Measurements from ENCODE around the gene PDE4B.

Gene PDE4B

DNA sequence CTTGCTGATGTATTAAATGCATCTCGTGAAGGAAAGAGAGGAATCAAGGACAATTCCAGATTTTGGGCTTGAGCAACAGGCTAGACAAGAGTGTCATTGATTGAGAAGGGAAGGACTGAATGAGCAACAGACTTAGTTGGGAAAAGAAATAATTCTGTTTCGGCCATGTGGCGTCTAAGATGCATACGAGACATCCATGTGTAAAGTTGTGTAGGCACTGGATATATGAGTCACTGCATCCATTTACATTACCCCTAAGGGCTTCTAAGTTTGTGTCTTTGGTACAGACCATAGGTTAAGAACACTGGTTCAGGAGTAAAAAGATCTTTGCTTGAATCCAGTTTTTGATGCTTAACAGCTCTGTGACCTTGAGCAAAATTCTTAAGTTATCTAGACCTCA, 434.3 kb downstream of the PDE4B start:
- Mint-ChIP-seq H3K9me3 (no peaks in the 10 kb centered on the region), H3K27ac (no peak overlapping the region), H3K27me3 (no peaks in the 10 kb centered on the region), H3K4me3 (no peak overlapping the region), H3K4me1 (ENCODE audit: low read depth) (no peaks in the 10 kb centered on the region), H3K36me3 (ENCODE audit: low read depth) (no peaks in the 10 kb centered on the region)
- intact Hi-C loops (cut with micrococcal nuclease) = no loop called here

DNA sequence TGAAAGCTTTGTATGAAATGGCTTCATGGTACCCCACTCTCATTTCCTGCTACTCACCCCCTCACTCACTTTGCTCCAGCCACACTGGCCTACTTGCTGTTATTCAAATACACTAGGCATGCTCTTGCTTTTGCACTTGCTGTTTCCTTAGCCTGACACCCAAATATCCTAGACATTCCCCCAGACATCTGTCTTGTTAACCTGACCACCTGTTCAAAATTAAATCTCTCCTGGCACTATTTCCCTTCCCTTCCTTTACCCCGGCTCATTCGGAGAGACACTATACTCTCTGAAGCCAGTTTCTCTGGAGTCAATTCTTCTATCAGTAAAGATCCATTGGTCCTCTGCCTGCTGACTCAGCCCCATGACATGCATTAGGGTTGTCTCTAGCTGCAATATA, 435.3 kb downstream of the PDE4B start:
- Mint-ChIP-seq H3K4me3 (no peak overlapping the region), H3K9me3 (no peaks in the 10 kb centered on the region), H3K27ac (no peak overlapping the region), H3K4me1 (ENCODE audit: low read depth) (no peaks in the 10 kb centered on the region), H3K36me3 (ENCODE audit: low read depth) (no peaks in the 10 kb centered on the region), H3K27me3 (no peaks in the 10 kb centered on the region)
- intact Hi-C loops (cut with micrococcal nuclease) = no loop called here

GRCh38 chr1:66231217-66231616, 438.5 kb downstream of the PDE4B start:
- Mint-ChIP-seq H3K4me1 (ENCODE audit: low read depth) (no peaks in the 10 kb centered on the region), H3K27ac (no peak overlapping the region), H3K4me3 (no peak overlapping the region), H3K9me3 (no peaks in the 10 kb centered on the region), H3K36me3 (ENCODE audit: low read depth) (no peaks in the 10 kb centered on the region), H3K27me3 (peaks cover 1% of the 10 kb centered on the region)
- intact Hi-C loops (cut with micrococcal nuclease) = no loop called here

DNA sequence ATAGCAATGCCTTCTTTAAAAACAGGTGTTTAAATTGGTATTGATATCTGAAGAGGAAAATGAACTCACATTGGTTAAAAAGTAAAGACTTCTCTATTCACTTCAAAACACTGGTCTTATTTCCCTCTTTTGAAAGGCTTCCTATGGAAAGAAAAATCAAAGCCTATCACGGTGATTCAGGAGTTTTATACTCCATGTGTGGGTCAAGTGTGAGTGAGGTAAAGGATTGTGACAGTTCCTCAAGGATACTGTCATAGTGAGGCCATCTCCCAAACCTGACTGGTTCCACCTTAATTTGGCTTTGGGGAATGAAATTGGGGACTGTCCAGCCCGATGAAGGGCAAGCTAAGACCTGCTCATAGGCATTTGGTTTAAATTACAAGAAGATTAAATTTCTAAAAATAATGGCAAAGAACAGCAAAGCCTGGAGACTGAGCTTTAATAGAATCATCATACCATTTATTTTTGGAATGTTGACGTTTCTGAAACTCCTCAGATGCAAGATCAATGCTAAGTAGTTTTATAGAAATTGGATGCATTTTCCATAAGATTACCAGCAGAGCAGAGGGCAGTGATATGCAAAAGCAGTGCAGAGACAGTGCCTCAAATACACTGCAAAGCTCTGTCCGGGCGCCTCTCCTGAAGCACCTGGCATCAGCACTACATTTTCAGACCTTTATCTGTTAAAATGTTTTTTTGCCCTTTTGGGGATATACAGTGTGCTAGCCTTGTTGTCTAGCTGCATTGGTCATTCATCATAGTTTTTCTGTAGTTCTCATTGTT, 439.2 kb downstream of the PDE4B start:
- Mint-ChIP-seq H3K4me1 (ENCODE audit: low read depth) (no peaks in the 10 kb centered on the region), H3K4me3 (no peak overlapping the region), H3K36me3 (ENCODE audit: low read depth) (no peaks in the 10 kb centered on the region)

DNA sequence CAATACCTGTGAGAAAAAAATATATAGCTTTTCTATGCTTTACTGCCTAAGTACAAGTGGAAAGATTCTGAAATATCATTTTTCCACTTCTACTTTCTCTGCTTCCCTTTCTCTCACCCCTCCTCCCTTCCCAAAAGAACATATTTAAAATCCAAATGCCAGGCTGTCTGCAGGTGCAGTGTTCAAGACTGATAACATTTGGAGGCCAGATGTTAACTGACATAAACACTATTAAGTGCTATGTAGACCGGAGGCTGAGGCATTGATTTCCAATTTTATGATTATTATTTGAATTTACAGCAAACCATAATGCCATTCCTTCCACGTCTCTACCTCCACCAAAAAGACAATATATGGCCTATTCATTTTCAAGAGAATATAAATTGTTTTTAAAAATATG, 444.3 kb downstream of the PDE4B start:
- Mint-ChIP-seq H3K27me3 (peaks cover 1% of the 10 kb centered on the region), H3K9me3 (no peaks in the 10 kb centered on the region), H3K36me3 (ENCODE audit: low read depth) (no peaks in the 10 kb centered on the region), H3K27ac (no peak overlapping the region), H3K4me3 (no peak overlapping the region), H3K4me1 (ENCODE audit: low read depth) (no peaks in the 10 kb centered on the region)
- intact Hi-C loops (cut with micrococcal nuclease) = no loop called here

More for the DNA sequence above, 439.2 kb downstream of the PDE4B start:
- peaks cover 1% of the 10 kb centered on the region for H3K27me3 Mint-ChIP-seq
- no peaks in the 10 kb centered on the region for H3K9me3 Mint-ChIP-seq
- no peak overlapping the region for H3K27ac Mint-ChIP-seq
- intact Hi-C loops (cut with micrococcal nuclease) = no loop called here

- intact Hi-C loops (cut with micrococcal nuclease) = no loop called here
- no peaks in the 10 kb centered on the region for H3K9me3 Mint-ChIP-seq
Measured at GRCh38 chr1:66237722-66238479, 445.2 kb downstream of the PDE4B start.

GRCh38 chr1:66239834-66240233, 447.1 kb downstream of the PDE4B start:
- Mint-ChIP-seq H3K4me3 (no peak overlapping the region), H3K27ac (no peak overlapping the region), H3K36me3 (ENCODE audit: low read depth) (no peaks in the 10 kb centered on the region), H3K4me1 (ENCODE audit: low read depth) (no peaks in the 10 kb centered on the region), H3K9me3 (no peaks in the 10 kb centered on the region), H3K27me3 (no peaks in the 10 kb centered on the region)
- intact Hi-C loops (cut with micrococcal nuclease) = no loop called here

More at GRCh38 chr1:66237722-66238479, 445.2 kb downstream of the PDE4B start:
- peaks cover 1% of the 10 kb centered on the region for H3K27me3 Mint-ChIP-seq
- H3K4me3 Mint-ChIP-seq = no peak overlapping the region
- no peaks in the 10 kb centered on the region for H3K36me3 Mint-ChIP-seq (ENCODE audit: low read depth)
- H3K27ac Mint-ChIP-seq = no peak overlapping the region
- H3K4me1 Mint-ChIP-seq (ENCODE audit: low read depth) = no peaks in the 10 kb centered on the region

GRCh38 chr1:66240491-66241484, 448.1 kb downstream of the PDE4B start:
- no peaks in the 10 kb centered on the region for H3K27me3 Mint-ChIP-seq
- no peaks in the 10 kb centered on the region for H3K36me3 Mint-ChIP-seq (ENCODE audit: low read depth)
- H3K27ac Mint-ChIP-seq = no peak overlapping the region
- intact Hi-C loops (cut with micrococcal nuclease) = no loop called here
- H3K4me1 Mint-ChIP-seq (ENCODE audit: low read depth) = no peaks in the 10 kb centered on the region
- H3K4me3 Mint-ChIP-seq = no peak overlapping the region
- H3K9me3 Mint-ChIP-seq = no peaks in the 10 kb centered on the region

GRCh38 chr1:66242646-66243547, 450.2 kb downstream of the PDE4B start:
- Mint-ChIP-seq H3K9me3 (no peaks in the 10 kb centered on the region), H3K27ac (no peak overlapping the region), H3K27me3 (no peaks in the 10 kb centered on the region), H3K4me1 (ENCODE audit: low read depth) (no peaks in the 10 kb centered on the region), H3K4me3 (no peak overlapping the region), H3K36me3 (ENCODE audit: low read depth) (no peaks in the 10 kb centered on the region)
- intact Hi-C loops (cut with micrococcal nuclease) = loop anchor here (1.0 kb wide), 1 partner anchor 284 kb away; no protein-coding TSS in a partner anchor

DNA sequence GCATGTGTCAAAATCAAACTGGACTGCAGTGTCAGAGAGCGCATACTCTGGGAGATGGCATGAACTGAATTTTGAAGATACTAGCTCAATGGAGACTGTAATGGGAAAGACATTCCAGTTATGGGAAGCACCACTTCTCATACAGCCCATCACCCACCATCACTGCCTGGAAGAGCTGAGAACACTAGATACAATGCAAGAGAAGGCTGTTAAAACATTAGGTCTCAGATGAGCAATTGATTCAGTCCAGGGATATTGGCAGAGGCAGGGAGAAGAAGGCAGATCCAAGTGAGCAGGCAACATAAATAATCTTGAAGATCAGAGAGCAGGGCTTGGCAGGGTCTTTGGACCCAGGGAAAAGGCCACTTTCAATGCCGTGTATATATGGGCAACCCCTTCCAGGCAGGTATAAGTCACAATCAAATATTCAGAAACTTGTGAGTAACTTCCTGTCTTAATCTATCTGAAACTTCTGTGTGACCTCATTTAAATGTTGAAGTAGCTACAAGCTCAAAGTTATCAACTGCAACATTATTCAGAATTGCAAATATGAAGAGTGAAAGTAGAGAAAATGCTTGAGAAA, 450.9 kb downstream of the PDE4B start:
- Mint-ChIP-seq H3K27me3 (no peaks in the 10 kb centered on the region), H3K4me3 (no peak overlapping the region), H3K36me3 (ENCODE audit: low read depth) (no peaks in the 10 kb centered on the region), H3K27ac (no peak overlapping the region), H3K9me3 (no peaks in the 10 kb centered on the region), H3K4me1 (ENCODE audit: low read depth) (no peaks in the 10 kb centered on the region)
- intact Hi-C loops (cut with micrococcal nuclease) = no loop called here

DNA sequence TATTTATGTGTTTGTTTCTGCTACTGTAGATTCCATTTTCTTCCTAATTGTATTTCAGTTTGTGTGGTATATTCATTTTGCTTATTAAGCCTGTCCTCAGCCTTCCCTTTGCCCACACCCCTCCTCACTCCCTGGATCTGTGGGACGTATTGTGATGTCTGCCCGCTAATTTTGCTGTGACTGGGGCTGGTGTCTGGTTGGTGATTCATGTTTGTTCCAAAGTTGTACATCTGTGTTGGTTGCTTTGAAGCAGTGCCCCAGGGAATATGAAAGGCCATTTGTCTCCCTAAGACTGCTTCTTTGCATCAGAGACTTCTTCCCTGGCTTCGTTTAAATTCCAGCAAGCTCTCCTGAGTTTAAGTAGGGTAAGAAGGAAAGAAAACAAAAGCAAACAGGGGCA, 451.7 kb downstream of the PDE4B start:
- H3K27ac Mint-ChIP-seq = no peak overlapping the region
- no peaks in the 10 kb centered on the region for H3K27me3 Mint-ChIP-seq
- intact Hi-C loops (cut with micrococcal nuclease) = no loop called here
- H3K4me1 Mint-ChIP-seq (ENCODE audit: low read depth) = no peaks in the 10 kb centered on the region
- H3K9me3 Mint-ChIP-seq = no peaks in the 10 kb centered on the region
- no peaks in the 10 kb centered on the region for H3K36me3 Mint-ChIP-seq (ENCODE audit: low read depth)
- H3K4me3 Mint-ChIP-seq = no peak overlapping the region

DNA sequence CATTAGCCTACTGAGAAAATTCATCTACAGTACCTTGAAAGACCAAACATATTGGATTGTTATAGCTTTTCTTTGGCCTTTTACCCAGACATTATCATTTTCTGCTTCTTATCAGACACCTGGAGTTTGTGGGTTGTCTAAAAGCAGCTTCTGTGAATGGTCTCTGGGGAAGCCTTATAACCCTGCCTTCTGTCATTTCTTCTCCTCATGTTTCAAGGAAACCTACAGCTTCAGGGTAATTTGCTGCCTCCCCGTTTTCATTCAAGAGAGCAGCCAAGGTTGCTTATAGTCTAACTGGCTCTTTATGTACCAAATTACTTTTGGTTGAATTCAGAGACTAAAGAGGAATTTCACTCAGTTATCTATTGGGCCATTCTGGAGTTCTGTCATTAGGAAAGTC, 453.0 kb downstream of the PDE4B start:
- Mint-ChIP-seq H3K4me1 (ENCODE audit: low read depth) (peaks cover 6% of the 10 kb centered on the region), H3K27ac (no peak overlapping the region), H3K36me3 (ENCODE audit: low read depth) (no peaks in the 10 kb centered on the region)

More for the DNA sequence above, 453.0 kb downstream of the PDE4B start:
- Mint-ChIP-seq H3K9me3 (no peaks in the 10 kb centered on the region), H3K27me3 (no peaks in the 10 kb centered on the region), H3K4me3 (no peak overlapping the region)
- intact Hi-C loops (cut with micrococcal nuclease) = no loop called here
